GM12865 (cell line): ENCODE results near the gene ATP6V1G2.
"Not testable (repeated sequence)": the region's sequence is repeated elsewhere in the genome, so short reads cannot be mapped to it uniquely, and the experiment has no call there.

ENCODE experiments used
- DNase-seq: peaks from one replicate; pipeline ENCODE4 v3.0.0; 2010; ENCODE audit warnings: low read depth
- H3K4me3 ChIP-seq: 2 replicates; pipeline ENCODE4 v1.5.1; 2011; ENCODE audit warnings: mild to moderate bottlenecking, low read depth, low read length, control low read depth
- CTCF ChIP-seq: IDR thresholded peaks from 2 replicates; pipeline ENCODE4 v1.5.1; 2011; ENCODE audit warnings: low read length, control low read depth, low read depth, inconsistent platforms; ENCODE audit not compliant: insufficient read depth; ENCODE audit errors: missing control alignments

The ATP6V1G2 gene

DNA sequence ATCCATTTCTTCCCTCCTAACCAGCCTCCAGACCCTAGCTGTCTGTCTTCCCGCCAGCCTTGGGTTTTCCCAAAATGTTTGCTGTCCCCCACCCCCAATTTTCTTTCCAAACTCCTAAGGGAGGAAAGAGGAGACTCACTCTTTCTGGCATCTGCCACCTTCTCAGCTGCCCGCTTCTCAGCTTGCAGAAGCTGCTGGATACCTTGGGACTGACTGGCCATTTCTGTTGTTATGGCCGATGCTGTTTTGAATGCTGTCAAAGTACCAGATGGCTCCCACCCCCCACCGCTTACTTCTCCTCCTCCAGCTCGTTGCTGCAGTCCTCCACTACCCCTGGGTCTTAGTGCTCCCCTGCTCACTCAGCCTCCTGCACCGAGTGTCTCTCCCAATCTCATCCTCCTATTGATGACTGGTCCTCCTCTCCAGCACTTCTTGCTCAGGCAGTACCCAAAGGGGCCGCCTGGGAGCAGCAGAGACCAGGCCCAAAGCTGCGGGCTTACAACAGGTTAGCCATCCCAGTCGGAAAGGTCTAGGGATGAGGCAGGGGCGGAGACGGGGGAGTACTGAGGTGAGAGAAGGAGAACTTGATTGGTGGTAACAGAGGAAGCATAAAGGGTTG, at the start of gene ATP6V1G2:
Gene ATP6V1G2 (minus strand): TSS at position 270 of the 619 bp plus-strand sequence. CDS start 49 bp downstream, at position 221.
- DNase-seq = peak; percentile 93
- H3K4me3 ChIP-seq = peak within 1 kb of the TSS; percentile 54
- peak; percentile 98 for TF ChIP-seq CTCF

DNA sequence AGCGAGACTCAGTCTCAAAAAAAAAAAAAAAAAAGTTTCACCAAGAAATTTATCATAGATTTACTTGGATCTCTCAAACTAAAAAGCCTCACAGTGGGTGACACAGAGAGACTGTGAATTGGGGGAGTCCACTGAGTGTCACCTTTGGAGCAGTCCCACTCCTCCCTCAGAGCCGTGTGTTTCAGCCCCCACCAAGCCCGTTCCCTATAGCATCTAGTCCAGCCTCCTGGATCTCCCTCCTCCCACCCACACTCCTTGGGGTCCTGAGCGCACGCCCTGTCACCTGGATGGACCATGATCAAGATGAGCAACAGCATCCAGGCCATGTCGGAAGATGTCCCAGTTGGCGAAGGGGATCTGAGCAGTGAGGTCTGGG, 46.0 kb upstream of the ATP6V1G2 start:
- no peak overlapping the region for H3K4me3 ChIP-seq
- no peak for DNase-seq
- no peak for TF ChIP-seq CTCF

GRCh38 chr6:31590691-31591090, 44.3 kb upstream of the ATP6V1G2 start:
- not testable (repeated sequence) for H3K4me3 ChIP-seq, DNase-seq

- DNase-seq = no peak
- no peak overlapping the region for H3K4me3 ChIP-seq
- TF ChIP-seq CTCF = no peak
Measured at GRCh38 chr6:31588871-31589650, 42.7 kb upstream of the ATP6V1G2 start.

DNA sequence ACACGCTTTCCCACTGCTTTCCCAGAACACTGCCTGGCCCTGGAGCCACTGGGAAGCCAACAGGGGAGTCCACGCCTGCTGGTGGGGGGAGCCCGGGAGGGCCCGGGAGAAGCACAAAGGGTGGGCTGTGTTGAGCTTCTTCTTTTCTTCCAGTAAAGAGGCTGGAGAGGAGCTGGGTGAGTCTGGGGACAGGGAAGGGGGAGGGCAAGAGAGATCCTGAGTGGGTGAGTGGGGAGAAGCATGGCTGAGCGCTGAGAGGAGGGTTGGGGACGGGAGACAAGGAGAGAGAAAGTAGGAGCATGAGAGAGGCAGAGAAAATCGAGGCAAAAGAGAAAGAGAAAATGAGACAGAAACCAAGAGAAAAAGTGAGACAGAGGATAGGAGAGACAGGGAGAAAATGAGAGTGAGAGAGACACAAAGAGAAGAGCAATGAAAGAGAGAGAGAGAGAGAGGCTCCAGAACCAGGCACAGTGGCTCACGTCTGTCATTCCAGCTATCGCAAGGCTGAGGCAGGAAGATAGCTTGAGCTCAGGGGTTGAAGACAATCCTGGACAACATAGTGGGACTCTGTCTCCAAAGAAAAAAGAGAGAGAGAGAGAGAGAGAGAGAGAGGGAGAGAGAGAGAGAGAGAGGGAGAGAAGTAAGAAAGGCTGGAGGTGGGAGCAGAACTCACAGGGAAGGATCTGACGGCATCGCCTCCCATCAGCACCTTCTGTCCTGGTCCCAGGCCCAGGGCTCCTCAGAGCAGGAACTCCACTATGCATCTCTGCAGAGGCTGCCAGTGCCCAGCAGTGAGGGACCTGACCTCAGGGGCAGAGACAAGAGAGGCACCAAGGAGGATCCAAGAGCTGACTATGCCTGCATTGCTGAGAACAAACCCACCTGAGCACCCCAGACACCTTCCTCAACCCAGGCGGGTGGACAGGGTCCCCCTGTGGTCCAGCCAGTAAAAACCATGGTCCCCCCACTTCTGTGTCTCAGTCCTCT, 41.7 kb upstream of the ATP6V1G2 start:
- TF ChIP-seq CTCF = no peak
- H3K4me3 ChIP-seq = peak overlapping the region; percentile 52
- peak; percentile 49 for DNase-seq

DNA sequence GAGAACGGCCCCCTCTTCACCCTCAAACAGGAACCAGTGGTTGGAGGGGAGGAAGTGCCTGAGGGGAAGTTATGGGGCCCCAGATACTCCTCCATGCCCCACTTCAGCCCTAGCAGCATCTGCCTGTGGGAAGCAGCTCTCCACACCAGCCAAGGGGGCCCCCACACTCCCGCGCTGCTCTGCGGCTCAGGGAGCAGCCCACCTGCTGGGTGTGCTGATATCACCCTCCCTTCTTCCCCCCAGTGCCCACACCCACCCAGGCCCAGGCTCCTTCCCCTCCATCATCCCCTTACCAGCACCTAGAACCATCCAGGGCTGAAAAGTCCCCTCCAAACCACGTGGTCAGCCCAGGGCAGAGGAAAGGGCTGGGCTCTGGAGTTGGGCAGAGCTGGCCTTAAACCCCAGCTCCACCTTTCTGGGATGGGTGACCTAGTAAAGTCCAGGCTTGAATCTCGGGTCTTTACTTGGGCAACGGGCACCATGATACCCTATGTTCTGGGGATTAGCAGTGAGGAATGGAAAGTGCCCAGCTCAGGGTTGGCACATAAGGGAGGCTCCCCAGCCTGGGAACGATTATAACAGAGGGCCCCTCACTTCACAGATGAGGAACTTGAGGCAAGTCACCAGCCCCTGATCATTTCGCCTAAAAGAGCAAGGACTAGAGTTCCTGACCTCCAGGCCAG, 40.3 kb upstream of the ATP6V1G2 start:
- DNase-seq = peak; percentile 45

More for the DNA sequence above, 40.3 kb upstream of the ATP6V1G2 start:
- no peak for TF ChIP-seq CTCF
- peak overlapping the region; percentile 52 for H3K4me3 ChIP-seq
